ENCODE results near the gene UBE2V1.

Gene UBE2V1

GRCh38 chr20:50044353-50044960 is 68.5 kb downstream of the UBE2V1 start:
- peaks cover 33% of the 10 kb centered on the region for H3K4me1 ChIP-seq (ENCODE audit: insufficient read depth, insufficient read length)
- TF ChIP-seq YY1 (IDR thresholded peaks at IDR 0.05; ENCODE audit: insufficient read depth, insufficient read length) (no peak), SUZ12 (IDR thresholded peaks at IDR 0.05; ENCODE audit: extremely low read depth, insufficient read depth, insufficient read length) (no peak), ZNF274 (IDR thresholded peaks at IDR 0.05; ENCODE audit: low read depth, low read length) (no peak)
- H3K36me3 ChIP-seq (ENCODE audit: insufficient read depth, insufficient read length, low read length), result no peaks in the 10 kb centered on the region
- H3K9ac ChIP-seq (ENCODE audit: insufficient read length, low read depth), result peak overlapping the region; percentile 52
- H3K27me3 ChIP-seq (ENCODE audit: insufficient read depth, insufficient read length), result no peaks in the 10 kb centered on the region
- H3K4me3 ChIP-seq (ENCODE audit: insufficient read length, low read depth), result no peak overlapping the region
- no peak for DNase-seq (ENCODE audit: low read depth, low spot score)
- H3K9me3 ChIP-seq (ENCODE audit: insufficient read depth, low read length), result no peaks in the 10 kb centered on the region

GRCh38 chr20:50043573-50044352 is 69.2 kb downstream of the UBE2V1 start:
- no peak for DNase-seq (ENCODE audit: low read depth, low spot score)
- no peak overlapping the region for H3K4me3 ChIP-seq (ENCODE audit: insufficient read length, low read depth)
- no peaks in the 10 kb centered on the region for H3K9me3 ChIP-seq (ENCODE audit: insufficient read depth, low read length)
- TF ChIP-seq ZNF274 (IDR thresholded peaks at IDR 0.05; ENCODE audit: low read depth, low read length) (no peak), SUZ12 (IDR thresholded peaks at IDR 0.05; ENCODE audit: extremely low read depth, insufficient read depth, insufficient read length) (no peak), YY1 (IDR thresholded peaks at IDR 0.05; ENCODE audit: insufficient read depth, insufficient read length) (no peak)
- no peaks in the 10 kb centered on the region for H3K27me3 ChIP-seq (ENCODE audit: insufficient read depth, insufficient read length)
- H3K9ac ChIP-seq (ENCODE audit: insufficient read length, low read depth), result peak overlapping the region; percentile 52
- H3K36me3 ChIP-seq (ENCODE audit: insufficient read depth, insufficient read length, low read length), result no peaks in the 10 kb centered on the region
- H3K4me1 ChIP-seq (ENCODE audit: insufficient read depth, insufficient read length), result peaks cover 34% of the 10 kb centered on the region

- no peak for TF ChIP-seq ZNF274 (IDR thresholded peaks at IDR 0.05; ENCODE audit: low read depth, low read length)
- TF ChIP-seq SUZ12 (IDR thresholded peaks at IDR 0.05; ENCODE audit: extremely low read depth, insufficient read depth, insufficient read length), result no peak
- TF ChIP-seq YY1 (IDR thresholded peaks at IDR 0.05; ENCODE audit: insufficient read depth, insufficient read length), result no peak
- no peak overlapping the region for H3K9ac ChIP-seq (ENCODE audit: insufficient read length, low read depth)
- H3K36me3 ChIP-seq (ENCODE audit: insufficient read depth, insufficient read length, low read length), result no peaks in the 10 kb centered on the region
- no peak for DNase-seq (ENCODE audit: low read depth, low spot score)
- H3K4me3 ChIP-seq (ENCODE audit: insufficient read length, low read depth), result no peak overlapping the region
- peaks cover 38% of the 10 kb centered on the region for H3K4me1 ChIP-seq (ENCODE audit: insufficient read depth, insufficient read length)
- no peaks in the 10 kb centered on the region for H3K9me3 ChIP-seq (ENCODE audit: insufficient read depth, low read length)
- H3K27me3 ChIP-seq (ENCODE audit: insufficient read depth, insufficient read length), result no peaks in the 10 kb centered on the region
Measured at GRCh38 chr20:50042370-50043313, 70.3 kb downstream of the UBE2V1 start.

- Histone ChIP-seq H3K9ac (ENCODE audit: insufficient read length, low read depth) (peak overlapping the region; percentile 46), H3K9me3 (ENCODE audit: insufficient read depth, low read length) (no peaks in the 10 kb centered on the region), H3K27me3 (ENCODE audit: insufficient read depth, insufficient read length) (no peaks in the 10 kb centered on the region), H3K36me3 (ENCODE audit: insufficient read depth, insufficient read length, low read length) (no peaks in the 10 kb centered on the region), H3K4me3 (ENCODE audit: insufficient read length, low read depth) (no peak overlapping the region), H3K4me1 (ENCODE audit: insufficient read depth, insufficient read length) (peaks cover 30% of the 10 kb centered on the region)
- DNase-seq (ENCODE audit: low read depth, low spot score), result no peak
- TF ChIP-seq SUZ12 (IDR thresholded peaks at IDR 0.05; ENCODE audit: extremely low read depth, insufficient read depth, insufficient read length), result no peak
- no peak for TF ChIP-seq ZNF274 (IDR thresholded peaks at IDR 0.05; ENCODE audit: low read depth, low read length)
- no peak for TF ChIP-seq YY1 (IDR thresholded peaks at IDR 0.05; ENCODE audit: insufficient read depth, insufficient read length)
Measured at GRCh38 chr20:50041246-50041873, 71.6 kb downstream of the UBE2V1 start.

- Histone ChIP-seq H3K36me3 (ENCODE audit: insufficient read depth, insufficient read length, low read length) (no peaks in the 10 kb centered on the region), H3K4me1 (ENCODE audit: insufficient read depth, insufficient read length) (peaks cover 30% of the 10 kb centered on the region), H3K4me3 (ENCODE audit: insufficient read length, low read depth) (no peak overlapping the region), H3K9ac (ENCODE audit: insufficient read length, low read depth) (peak overlapping the region; percentile 46), H3K9me3 (ENCODE audit: insufficient read depth, low read length) (no peaks in the 10 kb centered on the region), H3K27me3 (ENCODE audit: insufficient read depth, insufficient read length) (no peaks in the 10 kb centered on the region)
- TF ChIP-seq SUZ12 (IDR thresholded peaks at IDR 0.05; ENCODE audit: extremely low read depth, insufficient read depth, insufficient read length), result no peak
- no peak for TF ChIP-seq ZNF274 (IDR thresholded peaks at IDR 0.05; ENCODE audit: low read depth, low read length)
- DNase-seq (ENCODE audit: low read depth, low spot score), result no peak
Measured at GRCh38 chr20:50040432-50041245, 72.3 kb downstream of the UBE2V1 start.

- Histone ChIP-seq H3K36me3 (ENCODE audit: insufficient read depth, insufficient read length, low read length) (no peaks in the 10 kb centered on the region), H3K4me3 (ENCODE audit: insufficient read length, low read depth) (no peak overlapping the region), H3K27me3 (ENCODE audit: insufficient read depth, insufficient read length) (no peaks in the 10 kb centered on the region), H3K9ac (ENCODE audit: insufficient read length, low read depth) (peak overlapping the region; percentile 51), H3K4me1 (ENCODE audit: insufficient read depth, insufficient read length) (peaks cover 30% of the 10 kb centered on the region), H3K9me3 (ENCODE audit: insufficient read depth, low read length) (no peaks in the 10 kb centered on the region)
- TF ChIP-seq SUZ12 (IDR thresholded peaks at IDR 0.05; ENCODE audit: extremely low read depth, insufficient read depth, insufficient read length) (no peak), ZNF274 (IDR thresholded peaks at IDR 0.05; ENCODE audit: low read depth, low read length) (no peak), YY1 (IDR thresholded peaks at IDR 0.05; ENCODE audit: insufficient read depth, insufficient read length) (no peak)
- no peak for DNase-seq (ENCODE audit: low read depth, low spot score)
Measured at GRCh38 chr20:50039706-50040431, 73.1 kb downstream of the UBE2V1 start.

Measured in NT2/D1 (cell line).